Mesenchymal stem cell (in vitro differentiated cells and primary cell): ENCODE data around the gene RHOU.

ENCODE experiments used
- DNase-seq: peaks from one replicate; pipeline ENCODE4 v3.0.0-alpha.2; 2013
- H2AFZ ChIP-seq: one replicate; pipeline ENCODE4 v1.6.1; 2013; ENCODE audit warnings: low read depth, mild to moderate bottlenecking, control low read depth, inconsistent platforms, low read length, moderate library complexity
- H2AK5ac ChIP-seq: 2 replicates; pipeline ENCODE4 v1.6.1; 2013; ENCODE audit warnings: low read length, moderate library complexity, mild to moderate bottlenecking, inconsistent platforms; ENCODE audit not compliant: severe bottlenecking
- H2BK120ac ChIP-seq: one replicate; pipeline ENCODE4 v1.6.1; 2013; ENCODE audit warnings: low read depth, mild to moderate bottlenecking, inconsistent platforms, low read length, moderate library complexity
- H2BK12ac ChIP-seq, 2 experiments: one replicate each; pipeline ENCODE4 v1.6.1; 2013; ENCODE audit warnings: inconsistent platforms in 2 of 2, low read length in 2 of 2, mild to moderate bottlenecking in 2 of 2, moderate library complexity in 2 of 2, control low read depth in 1 of 2
- H2BK15ac ChIP-seq: one replicate; pipeline ENCODE4 v1.6.1; 2013; ENCODE audit warnings: mild to moderate bottlenecking, low read depth, inconsistent platforms; ENCODE audit not compliant: poor library complexity, severe bottlenecking
- H2BK5ac ChIP-seq: 2 replicates; pipeline ENCODE4 v1.6.1; 2013; ENCODE audit warnings: low read depth, mild to moderate bottlenecking, low read length, control low read depth, inconsistent platforms; ENCODE audit not compliant: poor library complexity, severe bottlenecking
- H3K14ac ChIP-seq, 2 experiments: one replicate each; pipeline ENCODE4 v1.6.1; 2013; ENCODE audit warnings: inconsistent platforms in 2 of 2, low read length in 2 of 2, control low read depth in 1 of 2, mild to moderate bottlenecking in 1 of 2, moderate library complexity in 1 of 2
- H3K18ac ChIP-seq, 2 experiments: one replicate each; pipeline ENCODE4 v1.6.1; 2013; ENCODE audit warnings: inconsistent platforms in 2 of 2, low read length in 2 of 2, control low read depth in 1 of 2, low read depth in 1 of 2, mild to moderate bottlenecking in 1 of 2
- H3K23ac ChIP-seq, 2 experiments: one replicate each; pipeline ENCODE4 v1.6.1; 2013; ENCODE audit warnings: inconsistent platforms in 2 of 2, low read length in 2 of 2, mild to moderate bottlenecking in 2 of 2, moderate library complexity in 2 of 2, control low read depth in 1 of 2
- H3K27ac ChIP-seq: 2 replicates; pipeline ENCODE4 v1.5.1; 2013; ENCODE audit warnings: mild to moderate bottlenecking, moderate library complexity, low read length, control low read depth, inconsistent platforms; ENCODE audit not compliant: poor library complexity, severe bottlenecking
- H3K27me3 ChIP-seq, 2 experiments: 2 replicates each; pipeline versions ENCODE4 v1.6.1 to v1.7.0; 2013; ENCODE audit warnings: low read length in 2 of 2, mild to moderate bottlenecking in 2 of 2, moderate library complexity in 2 of 2, control low read depth in 1 of 2, inconsistent platforms in 1 of 2; ENCODE audit not compliant: control insufficient read depth in 1 of 2, insufficient read depth in 1 of 2
- H3K36me3 ChIP-seq, 2 experiments: 2 replicates each; pipeline versions ENCODE4 v1.6.1 to v1.7.0; 2013; ENCODE audit warnings: low read length in 2 of 2, control low read depth in 1 of 2, inconsistent platforms in 1 of 2, low read depth in 1 of 2, mild to moderate bottlenecking in 1 of 2; ENCODE audit not compliant: insufficient read depth in 2 of 2, control insufficient read depth in 1 of 2
- H3K4ac ChIP-seq, 2 experiments: one replicate each; pipeline ENCODE4 v1.6.1; 2013; ENCODE audit warnings: inconsistent platforms in 2 of 2, low read length in 2 of 2, mild to moderate bottlenecking in 2 of 2, moderate library complexity in 2 of 2, control low read depth in 1 of 2, low read depth in 1 of 2
- H3K4me1 ChIP-seq: 2 replicates; pipeline ENCODE4 v1.6.1; 2013; ENCODE audit warnings: low read depth, low read length, control low read depth; ENCODE audit not compliant: control insufficient read depth, insufficient read depth
- H3K4me2 ChIP-seq: 2 replicates; pipeline ENCODE4 v1.6.1; 2013; ENCODE audit warnings: low read length, mild to moderate bottlenecking, inconsistent platforms; ENCODE audit not compliant: poor library complexity, severe bottlenecking
- H3K4me3 ChIP-seq, 2 experiments: 2 replicates each; pipeline versions ENCODE4 v1.5.1 to v1.7.0; 2013; ENCODE audit warnings: low read length in 2 of 2, mild to moderate bottlenecking in 2 of 2, control low read depth in 1 of 2, low read depth in 1 of 2; ENCODE audit not compliant: insufficient read depth in 1 of 2
- H3K79me1 ChIP-seq: replicated peaks from 2 replicates; pipeline ENCODE4 v1.6.1; 2013; ENCODE audit warnings: mild to moderate bottlenecking, control low read depth, low read length, inconsistent platforms; ENCODE audit not compliant: poor library complexity, severe bottlenecking
- H3K9ac ChIP-seq: 2 replicates; pipeline ENCODE4 v1.7.0; 2013; ENCODE audit warnings: mild to moderate bottlenecking, low read length, moderate library complexity
- H3K9me3 ChIP-seq: 2 replicates; pipeline ENCODE4 v1.7.0; 2013; ENCODE audit warnings: mild to moderate bottlenecking, low read length; ENCODE audit not compliant: control insufficient read depth
- H4K8ac ChIP-seq: one replicate; pipeline ENCODE4 v1.6.1; 2013; ENCODE audit warnings: inconsistent platforms, mild to moderate bottlenecking, low read length, moderate library complexity
- H4K91ac ChIP-seq: one replicate; pipeline ENCODE4 v1.6.1; 2013; ENCODE audit warnings: mild to moderate bottlenecking, low read length, inconsistent platforms
- WGBS: methylation state at CpG from one replicate; pipeline ENCODE4 v1.1.7; 2013; ENCODE audit warnings: mixed read lengths; 5-methylcytosine and 5-hydroxymethylcytosine counted together

Gene RHOU

GRCh38 chr1:228752675-228753265 lies 17.5 kb downstream of the RHOU start:
- Histone ChIP-seq H2BK15ac (no peak overlapping the region), H4K91ac (no peak overlapping the region), H3K4me2 (no peak overlapping the region), H3K27ac (no peak overlapping the region), H3K14ac (no peak overlapping the region), H3K9ac (no peak overlapping the region), H4K8ac (no peak overlapping the region), H3K9me3 (no peaks in the 10 kb centered on the region), H2AFZ (no peak overlapping the region), H2AK5ac (no peak overlapping the region), H3K4me3 (no peak overlapping the region), H3K4me1 (no peaks in the 10 kb centered on the region), H2BK12ac (no peak overlapping the region), H3K79me1 (no peaks in the 10 kb centered on the region), H2BK5ac (no peak overlapping the region), H3K4ac (no peak overlapping the region), H3K36me3 (no peaks in the 10 kb centered on the region), H2BK120ac (no peak overlapping the region), H3K23ac (no peak overlapping the region), H3K27me3 (peaks cover 45 to 64% of the 10 kb centered on the region in 2 experiments), H3K18ac (no peak overlapping the region)
- 80% methylated on average over 5 of the region's 5 CpGs for WGBS
- DNase-seq: no peak

DNA sequence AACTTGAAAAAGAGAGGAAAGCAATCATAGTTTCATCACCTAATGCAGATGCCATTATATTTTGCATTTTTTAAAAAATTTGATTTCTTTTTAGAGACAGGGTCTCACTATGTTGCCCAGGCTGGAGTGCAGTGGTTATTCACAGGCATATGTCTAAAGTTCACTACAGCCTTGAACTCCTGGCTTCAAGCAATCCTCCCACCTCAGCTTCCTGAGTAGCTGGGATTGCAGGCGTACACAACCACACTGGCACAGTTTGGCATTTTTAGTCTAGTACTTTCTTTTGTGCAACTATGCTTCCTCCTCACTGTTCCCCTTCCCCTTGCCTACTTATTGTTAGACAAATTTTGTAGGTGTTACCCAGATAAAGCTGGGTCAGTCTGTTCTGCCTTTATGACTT lies 18.0 kb downstream of the RHOU start:
- peak overlapping the region in 1 of 2 experiments; percentile 1 for H3K4me3 ChIP-seq
- H2AK5ac ChIP-seq: no peak overlapping the region
- H2AFZ ChIP-seq: no peak overlapping the region
- no peaks in the 10 kb centered on the region for H3K9me3 ChIP-seq
- H4K8ac ChIP-seq: no peak overlapping the region
- H2BK5ac ChIP-seq: no peak overlapping the region
- H2BK120ac ChIP-seq: no peak overlapping the region
- no peak overlapping the region for H2BK12ac ChIP-seq
- H3K4ac ChIP-seq: no peak overlapping the region
- no peak overlapping the region for H4K91ac ChIP-seq
- H3K36me3 ChIP-seq: no peaks in the 10 kb centered on the region
- no peak overlapping the region for H3K27ac ChIP-seq
- no peak overlapping the region for H3K9ac ChIP-seq
- H2BK15ac ChIP-seq: no peak overlapping the region
- H3K4me1 ChIP-seq: no peaks in the 10 kb centered on the region
- H3K27me3 ChIP-seq: peaks cover 49 to 65% of the 10 kb centered on the region in 2 experiments
- no peak overlapping the region for H3K18ac ChIP-seq
- no peak overlapping the region for H3K4me2 ChIP-seq
- H3K79me1 ChIP-seq: no peaks in the 10 kb centered on the region
- WGBS: 100% methylated on average over 1 of the region's 1 CpG
- no peak overlapping the region for H3K23ac ChIP-seq
- no peak for DNase-seq
- no peak overlapping the region for H3K14ac ChIP-seq

DNA sequence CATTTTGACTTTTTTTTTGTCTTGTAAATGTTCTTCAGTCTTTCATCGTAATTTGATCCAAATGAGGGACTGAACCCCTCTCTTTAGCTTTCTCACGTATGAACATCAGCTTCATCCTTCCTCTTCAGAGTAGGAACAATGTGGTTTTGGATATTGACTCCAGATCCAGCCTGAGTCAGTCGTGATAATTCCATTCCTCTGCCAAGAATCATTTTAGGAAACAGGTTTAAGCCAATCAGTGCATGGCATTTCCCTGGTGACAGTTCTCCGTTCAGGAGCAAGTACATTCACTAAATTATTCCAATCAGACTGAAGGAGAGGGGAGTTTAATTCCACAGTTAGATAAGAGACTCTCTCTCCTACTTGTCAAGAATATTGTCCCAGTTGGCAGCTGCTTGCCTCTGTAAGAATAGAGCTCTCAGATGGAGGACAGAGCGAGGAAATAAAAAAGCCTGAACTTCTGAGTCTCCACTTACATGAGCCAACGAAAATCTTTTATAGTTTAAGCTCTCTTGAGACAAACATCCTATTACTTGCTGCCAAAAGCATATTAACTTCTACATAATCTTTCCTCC lies 18.6 kb downstream of the RHOU start:
- peaks cover 49 to 65% of the 10 kb centered on the region in 2 experiments for H3K27me3 ChIP-seq
- DNase-seq: no peak
- H2BK120ac ChIP-seq: no peak overlapping the region
- H2BK5ac ChIP-seq: no peak overlapping the region
- H3K79me1 ChIP-seq: no peaks in the 10 kb centered on the region
- H2AK5ac ChIP-seq: no peak overlapping the region
- peak overlapping the region in 1 of 2 experiments; percentile 1 for H3K4me3 ChIP-seq
- H4K8ac ChIP-seq: no peak overlapping the region
- no peak overlapping the region for H3K14ac ChIP-seq
- no peak overlapping the region for H3K23ac ChIP-seq
- H3K4me2 ChIP-seq: no peak overlapping the region
- no peak overlapping the region for H2BK12ac ChIP-seq
- H3K9ac ChIP-seq: peak overlapping the region; percentile 12
- no peaks in the 10 kb centered on the region for H3K4me1 ChIP-seq
- H4K91ac ChIP-seq: no peak overlapping the region
- WGBS: 79% methylated on average over 6 of the region's 6 CpGs
- no peak overlapping the region for H3K18ac ChIP-seq
- no peaks in the 10 kb centered on the region for H3K9me3 ChIP-seq
- H2AFZ ChIP-seq: no peak overlapping the region
- no peaks in the 10 kb centered on the region for H3K36me3 ChIP-seq
- no peak overlapping the region for H2BK15ac ChIP-seq
- H3K27ac ChIP-seq: no peak overlapping the region
- H3K4ac ChIP-seq: no peak overlapping the region

DNA sequence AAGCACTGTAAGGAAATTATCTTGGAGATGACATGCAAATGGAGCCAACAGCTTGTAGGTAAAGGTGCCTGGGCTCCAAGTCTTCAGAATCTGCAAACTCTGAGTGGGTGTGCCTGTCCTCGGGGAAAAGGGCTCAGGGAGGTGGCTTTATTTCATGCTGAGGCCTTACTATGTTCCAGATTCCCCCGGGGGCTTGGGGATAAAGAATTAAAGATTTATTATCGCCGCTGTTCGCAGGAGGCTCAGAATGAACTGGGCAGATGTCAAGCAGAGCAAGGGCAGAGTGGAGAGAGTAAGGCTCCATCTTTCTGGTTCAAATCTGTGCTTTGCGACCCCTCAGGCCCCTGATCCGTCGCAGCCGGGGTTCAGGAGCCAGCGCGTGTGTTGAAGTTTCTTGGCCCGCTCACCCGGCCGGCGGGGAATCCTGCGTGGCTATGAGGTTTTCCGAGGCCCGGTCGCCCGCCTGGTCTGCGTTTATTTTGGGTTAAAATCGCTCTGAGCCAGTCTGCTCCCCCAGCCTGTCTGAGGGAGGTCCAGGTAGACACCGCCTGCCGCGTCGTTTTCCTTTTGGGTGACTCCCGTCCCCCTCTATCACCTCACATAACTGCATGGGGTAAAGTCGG lies 19.5 kb downstream of the RHOU start:
- no peaks in the 10 kb centered on the region for H3K4me1 ChIP-seq
- no peak overlapping the region for H2AFZ ChIP-seq
- H4K91ac ChIP-seq: no peak overlapping the region
- H3K27me3 ChIP-seq: peaks cover 54 to 66% of the 10 kb centered on the region in 2 experiments
- no peak overlapping the region for H2BK12ac ChIP-seq
- H2AK5ac ChIP-seq: no peak overlapping the region
- H3K18ac ChIP-seq: no peak overlapping the region
- no peaks in the 10 kb centered on the region for H3K79me1 ChIP-seq
- no peaks in the 10 kb centered on the region for H3K9me3 ChIP-seq
- H2BK15ac ChIP-seq: no peak overlapping the region
- H3K23ac ChIP-seq: no peak overlapping the region
- H3K4me3 ChIP-seq: no peak overlapping the region
- H3K4me2 ChIP-seq: no peak overlapping the region
- H2BK5ac ChIP-seq: no peak overlapping the region
- H4K8ac ChIP-seq: no peak overlapping the region
- H2BK120ac ChIP-seq: no peak overlapping the region
- 93% methylated on average over 28 of the region's 28 CpGs for WGBS
- H3K27ac ChIP-seq: no peak overlapping the region
- no peak overlapping the region for H3K14ac ChIP-seq
- no peaks in the 10 kb centered on the region for H3K36me3 ChIP-seq
- no peak overlapping the region for H3K9ac ChIP-seq
- DNase-seq: no peak
- H3K4ac ChIP-seq: no peak overlapping the region
